ENCODE measurements around the gene ZNF205. TPM values are rescaled to one million over a fixed set of nuclear protein-coding genes. Genes with fewer than 3 reads are reported as not detected.
"Not testable (repeated sequence)": the region's sequence is repeated elsewhere in the genome, so short reads cannot be mapped to it uniquely, and the experiment has no call there.

Gene ZNF205
- total RNA-seq, 2 donors from 2014 or later: 9.9 to 10.5 TPM

DNA sequence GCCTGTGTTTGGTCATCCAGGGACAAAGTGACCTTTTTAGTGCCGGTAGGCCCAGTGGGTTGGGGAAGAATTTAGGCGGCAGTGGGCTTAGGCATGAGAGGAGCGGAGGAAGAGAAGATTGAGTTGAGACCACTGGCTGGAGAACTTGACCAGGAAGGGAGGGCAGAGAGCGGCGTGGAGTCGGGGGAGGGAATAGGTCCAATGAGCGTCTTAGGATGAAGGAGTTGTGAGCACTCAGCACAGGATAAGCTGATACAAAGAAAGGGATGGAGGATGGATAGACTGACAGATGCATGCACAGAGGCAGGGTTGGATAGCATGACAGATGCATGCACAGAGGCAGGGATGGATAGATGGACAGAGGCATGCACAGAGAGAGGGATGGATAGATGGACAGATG lies 38.9 kb upstream of the ZNF205 start:
- intact Hi-C loops (cut with DNase I): no loop called here
- TF ChIP-seq, protein P1, sequence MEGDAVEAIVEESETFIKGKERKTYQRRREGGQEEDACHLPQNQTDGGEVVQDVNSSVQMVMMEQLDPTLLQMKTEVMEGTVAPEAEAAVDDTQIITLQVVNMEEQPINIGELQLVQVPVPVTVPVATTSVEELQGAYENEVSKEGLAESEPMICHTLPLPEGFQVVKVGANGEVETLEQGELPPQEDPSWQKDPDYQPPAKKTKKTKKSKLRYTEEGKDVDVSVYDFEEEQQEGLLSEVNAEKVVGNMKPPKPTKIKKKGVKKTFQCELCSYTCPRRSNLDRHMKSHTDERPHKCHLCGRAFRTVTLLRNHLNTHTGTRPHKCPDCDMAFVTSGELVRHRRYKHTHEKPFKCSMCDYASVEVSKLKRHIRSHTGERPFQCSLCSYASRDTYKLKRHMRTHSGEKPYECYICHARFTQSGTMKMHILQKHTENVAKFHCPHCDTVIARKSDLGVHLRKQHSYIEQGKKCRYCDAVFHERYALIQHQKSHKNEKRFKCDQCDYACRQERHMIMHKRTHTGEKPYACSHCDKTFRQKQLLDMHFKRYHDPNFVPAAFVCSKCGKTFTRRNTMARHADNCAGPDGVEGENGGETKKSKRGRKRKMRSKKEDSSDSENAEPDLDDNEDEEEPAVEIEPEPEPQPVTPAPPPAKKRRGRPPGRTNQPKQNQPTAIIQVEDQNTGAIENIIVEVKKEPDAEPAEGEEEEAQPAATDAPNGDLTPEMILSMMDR (IDR thresholded peaks at IDR 0.05): no peak
- H3K27ac ChIP-seq: no peak overlapping the region

DNA sequence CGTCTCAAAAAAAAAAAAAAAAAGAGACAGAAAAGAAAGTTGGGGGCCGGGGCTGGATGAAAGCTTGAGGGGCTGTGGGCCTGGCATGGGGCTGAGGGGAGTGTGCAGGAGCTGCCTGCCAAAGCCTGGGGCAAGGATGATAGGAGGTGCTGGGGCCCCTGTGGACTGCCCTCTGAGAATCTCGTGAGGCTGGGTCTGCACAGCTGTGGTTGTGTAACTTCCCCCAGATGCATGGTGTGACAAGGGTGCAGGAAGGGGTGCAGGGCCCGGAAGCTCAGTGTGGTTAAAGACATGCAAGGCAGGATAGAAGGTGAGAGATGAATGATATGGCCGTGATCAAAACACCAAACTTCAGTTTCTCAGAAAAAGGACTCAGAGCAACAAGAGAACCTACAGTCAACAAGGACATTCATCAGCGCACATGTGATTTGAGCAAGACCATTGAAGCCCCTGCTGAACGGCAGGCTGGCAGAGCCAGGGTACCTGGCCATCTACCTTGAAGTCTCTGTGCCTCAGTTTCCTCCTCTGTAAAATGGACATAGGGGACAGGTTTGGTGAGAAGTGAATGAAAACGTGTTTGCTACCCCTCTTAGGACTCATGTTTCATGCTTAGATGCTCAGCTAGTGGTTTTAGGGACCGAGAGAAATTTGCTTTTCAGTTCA lies 37.4 kb upstream of the ZNF205 start:
- intact Hi-C loops (cut with DNase I): no loop called here
- no peak overlapping the region for H3K4me3 ChIP-seq
- no peaks in the 10 kb centered on the region for H3K9me3 ChIP-seq
- TF ChIP-seq, protein P1 (IDR thresholded peaks at IDR 0.05): no peak
- H3K9ac ChIP-seq (ENCODE audit: low read depth in 2 of 2, low read length in 2 of 2): no peak overlapping the region
- no peaks in the 10 kb centered on the region for H3K4me1 ChIP-seq
- DNase-seq: peak; percentile 39
- H3K27me3 ChIP-seq: no peaks in the 10 kb centered on the region
- peak overlapping the region; percentile 40 for H3K27ac ChIP-seq
- H3K36me3 ChIP-seq: no peaks in the 10 kb centered on the region

More for the DNA sequence above, 38.9 kb upstream of the ZNF205 start:
- Histone ChIP-seq H3K36me3 (no peaks in the 10 kb centered on the region), H3K9me3 (no peaks in the 10 kb centered on the region), H3K27me3 (no peaks in the 10 kb centered on the region), H3K4me1 (no peaks in the 10 kb centered on the region), H3K4me3 (no peak overlapping the region), H3K9ac (ENCODE audit: low read depth in 2 of 2, low read length in 2 of 2) (no peak overlapping the region)
- no peak for DNase-seq

DNA sequence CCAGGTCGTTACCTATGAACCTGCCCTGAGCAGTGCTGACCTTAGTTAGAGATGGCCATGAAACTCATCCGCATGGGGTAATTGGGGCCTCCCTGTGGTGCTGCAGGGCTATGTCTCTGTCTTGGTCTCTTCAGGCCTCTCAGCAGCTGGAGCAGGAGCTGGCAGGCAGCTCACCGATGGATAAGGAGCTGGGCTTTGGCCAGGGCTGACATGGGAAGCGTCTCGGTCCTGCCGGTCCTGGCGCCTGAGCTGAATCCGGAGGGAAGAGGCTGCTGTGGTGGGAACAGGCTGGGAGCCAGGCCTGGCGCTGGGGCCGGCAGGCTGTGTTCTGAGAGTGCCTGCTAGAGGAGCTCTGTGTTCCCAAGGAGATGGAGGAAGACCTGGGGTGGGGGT lies 36.9 kb upstream of the ZNF205 start:
- TF ChIP-seq, protein P1 (IDR thresholded peaks at IDR 0.05): no peak
- peak overlapping the region; percentile 40 for H3K27ac ChIP-seq

DNA sequence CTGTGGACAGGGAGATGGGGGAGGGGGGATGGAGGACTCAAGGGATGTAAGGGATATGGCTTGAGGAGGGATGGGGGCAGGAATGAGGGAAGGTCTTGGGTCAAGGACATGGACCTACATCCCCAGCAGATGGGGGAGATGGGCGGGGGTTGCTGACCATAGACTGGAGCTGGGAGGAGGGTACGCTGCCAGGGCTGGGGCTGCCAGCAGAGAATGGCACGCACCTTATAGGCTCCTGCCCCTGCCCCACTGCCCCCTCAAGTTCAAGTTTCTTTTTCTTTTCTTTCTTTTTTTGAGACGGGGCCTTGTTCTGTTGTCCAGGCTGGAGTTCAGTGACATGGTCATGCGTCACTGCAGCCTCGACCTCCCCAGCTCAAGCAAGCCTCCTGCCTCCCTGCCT lies 36.4 kb upstream of the ZNF205 start:
- H3K36me3 ChIP-seq; H3K4me1 ChIP-seq; H3K9ac ChIP-seq (ENCODE audit: low read depth in 2 of 2, low read length in 2 of 2); H3K27me3 ChIP-seq; DNase-seq; intact Hi-C loops (cut with DNase I); H3K9me3 ChIP-seq; H3K27ac ChIP-seq; H3K4me3 ChIP-seq: not testable (repeated sequence)

More for the DNA sequence above, 36.9 kb upstream of the ZNF205 start:
- no peak for DNase-seq
- no peak overlapping the region for H3K4me3 ChIP-seq
- no peaks in the 10 kb centered on the region for H3K9me3 ChIP-seq
- H3K4me1 ChIP-seq: no peaks in the 10 kb centered on the region
- no peaks in the 10 kb centered on the region for H3K27me3 ChIP-seq
- H3K9ac ChIP-seq (ENCODE audit: low read depth in 2 of 2, low read length in 2 of 2): no peak overlapping the region
- intact Hi-C loops (cut with DNase I): no loop called here
- H3K36me3 ChIP-seq: no peaks in the 10 kb centered on the region

DNA sequence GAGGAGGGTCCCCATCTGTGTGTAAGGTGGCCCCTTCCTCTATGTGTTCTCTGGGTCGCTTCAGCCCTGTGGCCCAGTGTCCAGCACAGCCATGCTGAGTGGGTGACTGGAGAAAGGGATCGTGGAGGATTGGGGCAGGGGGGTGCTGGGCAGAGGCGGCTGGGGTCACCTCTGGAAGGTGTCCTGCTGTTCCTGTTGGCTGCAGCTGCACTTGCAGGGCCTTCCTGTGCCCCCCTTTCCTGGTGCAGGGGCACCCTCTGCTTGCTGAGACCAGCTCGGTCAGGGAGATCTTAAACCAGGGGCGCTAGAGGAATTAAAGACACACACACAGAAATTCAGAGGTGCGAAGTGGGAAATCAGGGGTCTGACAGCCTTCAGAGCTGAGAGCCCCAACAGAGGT lies 35.8 kb upstream of the ZNF205 start:
- Histone ChIP-seq H3K9me3 (no peaks in the 10 kb centered on the region), H3K4me1 (no peaks in the 10 kb centered on the region), H3K9ac (ENCODE audit: low read depth in 2 of 2, low read length in 2 of 2) (no peak overlapping the region), H3K36me3 (no peaks in the 10 kb centered on the region), H3K27me3 (no peaks in the 10 kb centered on the region), H3K4me3 (no peak overlapping the region), H3K27ac (peak overlapping the region; percentile 47)
- DNase-seq: no peak
- TF ChIP-seq, protein P1 (IDR thresholded peaks at IDR 0.05): no peak
- intact Hi-C loops (cut with DNase I): no loop called here

DNA sequence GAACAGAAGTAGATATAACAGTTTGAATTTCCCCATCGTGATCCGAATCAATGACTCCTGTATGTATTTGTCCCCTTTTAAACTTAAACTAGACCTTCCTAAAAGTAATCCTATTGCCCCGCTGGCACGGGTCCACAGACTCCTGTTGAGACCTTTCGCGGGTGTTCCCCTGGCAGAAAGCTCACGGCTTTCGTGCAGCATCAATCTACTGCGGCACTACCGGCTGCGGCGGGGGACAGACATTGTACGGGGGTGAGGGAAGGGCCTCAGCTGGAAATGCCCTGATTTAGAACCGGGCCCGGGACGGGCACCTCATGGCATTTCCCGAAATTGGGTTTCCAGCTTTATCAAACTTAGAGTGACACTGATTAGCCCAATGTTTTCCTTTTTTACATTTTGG lies 32.4 kb upstream of the ZNF205 start:
- TF ChIP-seq, protein P1 (IDR thresholded peaks at IDR 0.05): no peak
- Histone ChIP-seq H3K9me3 (no peaks in the 10 kb centered on the region), H3K27me3 (no peaks in the 10 kb centered on the region), H3K4me1 (no peaks in the 10 kb centered on the region), H3K36me3 (no peaks in the 10 kb centered on the region), H3K9ac (ENCODE audit: low read depth in 2 of 2, low read length in 2 of 2) (no peak overlapping the region), H3K4me3 (no peak overlapping the region), H3K27ac (no peak overlapping the region)
- intact Hi-C loops (cut with DNase I): no loop called here
- DNase-seq: no peak

DNA sequence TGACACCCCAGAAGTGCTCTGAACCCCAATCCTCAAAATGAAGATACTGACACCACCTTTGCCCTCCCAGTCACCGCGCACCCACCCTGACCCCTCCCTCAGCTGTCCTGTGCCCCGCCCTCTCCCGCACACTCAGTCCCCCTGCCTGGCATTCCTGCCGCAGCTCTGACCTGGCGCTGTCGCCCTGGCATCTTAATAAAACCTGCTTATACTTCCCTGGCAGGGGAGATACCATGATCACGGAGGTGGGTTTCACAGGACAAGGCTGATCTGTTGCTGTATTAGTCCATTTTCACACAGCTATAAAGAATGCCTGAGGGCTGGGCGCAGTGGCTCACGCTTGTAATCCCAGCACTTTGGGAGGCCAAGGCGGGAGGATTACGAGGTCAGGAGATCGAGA lies 30.4 kb upstream of the ZNF205 start:
- intact Hi-C loops (cut with DNase I); DNase-seq: not testable (repeated sequence)

DNA sequence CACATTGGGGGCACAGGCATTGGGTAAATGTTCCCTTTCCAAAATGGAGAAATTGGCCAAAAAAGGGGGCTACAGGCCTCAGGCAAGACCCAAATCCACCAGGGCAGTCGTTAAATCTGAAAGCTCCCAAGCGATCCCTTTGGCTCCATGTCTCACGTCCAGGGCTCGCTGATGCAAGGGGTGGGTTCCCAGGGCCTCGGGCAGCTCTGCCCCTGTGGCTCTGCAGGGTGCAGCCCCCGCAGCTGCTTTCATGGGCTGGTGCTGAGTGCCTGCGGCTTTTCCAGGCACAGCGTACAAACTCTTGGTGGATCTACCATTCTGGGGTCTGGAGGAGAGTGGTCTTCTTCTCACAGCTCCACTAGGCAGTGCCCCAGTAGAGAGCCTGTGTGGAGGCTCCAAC lies 29.0 kb upstream of the ZNF205 start:
- DNase-seq; H3K4me1 ChIP-seq; H3K4me3 ChIP-seq; H3K27me3 ChIP-seq; H3K36me3 ChIP-seq; intact Hi-C loops (cut with DNase I); H3K9ac ChIP-seq (ENCODE audit: low read depth in 2 of 2, low read length in 2 of 2); H3K27ac ChIP-seq; H3K9me3 ChIP-seq: not testable (repeated sequence)

More for the DNA sequence above, 30.4 kb upstream of the ZNF205 start:
- not testable (repeated sequence) for H3K27me3 ChIP-seq; H3K9ac ChIP-seq (ENCODE audit: low read depth in 2 of 2, low read length in 2 of 2); H3K9me3 ChIP-seq; H3K4me1 ChIP-seq; H3K36me3 ChIP-seq; H3K4me3 ChIP-seq; H3K27ac ChIP-seq

Measured in colonic mucosa (tissue), 4 donors.